Heart left ventricle (tissue), 16 donors: Measurements from ENCODE around the gene HAX1. TPM values are rescaled to one million over a fixed set of nuclear protein-coding genes. Genes with fewer than 3 reads are reported as not detected.

Experiments
- ATAC-seq, 4 donors: fragments of 200-7000 bp; cut with Tn5 transposase; one replicate each; pipeline ENCODE4 v1.9.1; 2020 to 2022; ENCODE audit warnings: moderate library complexity in 4 of 4, mild to moderate bottlenecking in 3 of 4, moderate number of reproducible peaks in 1 of 4
- DNase-seq, 5 donors: peaks; one replicate each; pipeline ENCODE4 v3.0.0-alpha.2; 2020
- H3K27ac ChIP-seq, 12 donors: fragments of 200-600 bp; sonication (generic) in 4 of 12; one replicate each; pipeline versions ENCODE4 v1.5.0 to v1.8.0; 2016 to 2022; ENCODE audit warnings: mild to moderate bottlenecking in 2 of 12
- H3K27me3 ChIP-seq, 9 donors: fragments of 200-600 bp; sonication (generic) in 2 of 9; one replicate each; pipeline versions ENCODE4 v1.5.1 to v1.8.0; 2016 to 2022; ENCODE audit warnings: mild to moderate bottlenecking in 3 of 9
- H3K36me3 ChIP-seq, 9 donors: fragments of 200-600 bp; sonication (generic) in 2 of 9; one replicate each; pipeline versions ENCODE4 v1.5.0 to v1.8.0; 2018 to 2022; ENCODE audit warnings: mild to moderate bottlenecking in 2 of 9
- H3K4me1 ChIP-seq, 12 donors: fragments of 200-600 bp; sonication (generic) in 4 of 12; one replicate each; pipeline versions ENCODE4 v1.5.0 to v1.8.0; 2016 to 2022; ENCODE audit warnings: mild to moderate bottlenecking in 3 of 12
- H3K4me3 ChIP-seq, 12 donors: fragments of 200-600 bp; sonication (generic) in 4 of 12; one replicate each; pipeline versions ENCODE4 v1.5.0 to v1.8.0; 2017 to 2022; ENCODE audit warnings: mild to moderate bottlenecking in 9 of 12, moderate library complexity in 4 of 12
- H3K9me3 ChIP-seq, 12 donors: fragments of 200-600 bp; sonication (generic) in 4 of 12; one replicate each; pipeline versions ENCODE4 v1.5.0 to v1.8.0; 2016 to 2022; ENCODE audit warnings: mild to moderate bottlenecking in 1 of 12
- CTCF ChIP-seq, 12 donors: fragments of 200-600 bp; sonication (generic) in 4 of 12; IDR thresholded peaks; one replicate each; pipeline versions ENCODE4 v1.5.0 to v1.8.0; 2018 to 2022; ENCODE audit warnings: antibody characterized with exemption in 12 of 12, mild to moderate bottlenecking in 5 of 12
- POLR2A ChIP-seq, 2 donors: fragments of 450-650 bp; IDR thresholded peaks; one replicate each; pipeline ENCODE4 v1.6.1; 2017; ENCODE audit warnings: antibody characterized with exemption in 2 of 2, mild to moderate bottlenecking in 2 of 2, moderate library complexity in 2 of 2
- WGBS, 4 donors: extraction: QIAGEN DNeasy Blood & Tissue Kit in 2 of 4; methylation state at CpG; one replicate each; pipeline versions ENCODE4 v1.1.5 to v1.1.7; 2013 to 2018; 5-methylcytosine and 5-hydroxymethylcytosine counted together
- intact Hi-C, 10 donors: fragments of 100-400 bp; cut with DNase I; formaldehyde crosslinking; loops; one replicate each; pipeline versions ENCODE4 v1.11.1 to v1.14.2; 2022
- polyA plus RNA-seq, 2 donors: library from polyadenylated mRNA; stranded (reverse); fragments of 200-250 nt; gene quantifications; one replicate each; pipeline ENCODE4 v1.2.3, GENCODE V29; 2013
- total RNA-seq, 9 donors: library from RNA; depleted of rRNA in 2 of 9; stranded (reverse); fragments of >200 nt in 2 of 9; fragmentation: NEBNext Ultra II Directional in 3 of 9; extraction: Animal tissue kit (Norgen Biotek cat#: 25700) in 3 of 9; gene quantifications; one replicate each; pipeline versions ENCODE4 v1.1.0 to v1.2.4, GENCODE V29; 2016 to 2023
- donor health status: ischemic (EF 13 %, LVEDD 7.1; RV severe dilation, severe dysfunction).
- donor health status: healthy with polysubstance abuse.
- donor health status: DM: no; HTN: yes; CAD: no.
- donor health status: DM: no; HTN: no; CAD: no.
- donor health status: ischemic (EF 25% LVEDD 6.9; RV normal size, moderate dysfunction).
- donor health status: ischemic (EF 25% LVEDD 5.7; RV mildly dilated, moderate dysfunction).
- donor health status: healthy.
- donor health status: DM: yes; HTN: yes; CAD: no.
- donor health status: ischemic (EF 35%, LVEDD 5.7; RV mildly dilated, moderate dysfunction).
- donor health status: nonischemic (EF 11% LVEDD 7.7; RV severe dilation, severe dysfunction).
- donor health status: DM: yes; HTN: yes; CAD: no.
- donor health status: PGD.
- donor health status: ischemic (EF 29% LVEDD 5.4; RV normal size, mild dysfunction).
- donor health status: nonischemic (EF 23%, LVEDD 6.1; RV moderate dilation, normal function).

The HAX1 gene
- total and polyA plus RNA-seq, 11 donors: 127 to 308 (median 165) TPM

GRCh38 chr1:154263465-154264332 is 8.7 kb upstream of the HAX1 start:
- H3K4me1 ChIP-seq: peaks cover 0 to 14% (median 0%) of the 10 kb centered on the region in 12 donors
- ATAC-seq (no peak), DNase-seq (no peak)
- no peak overlapping the region for H3K4me3 ChIP-seq
- peak overlapping the region in 3 of 12 donors; percentile 7 to 28 (median 27) for H3K27ac ChIP-seq
- intact Hi-C loops: loop anchor here in 3 of 10 donors (5.0 to 10.0 kb wide), 2 partner anchors 36 to 59 kb away; partner anchors contain the start of gene CFAP141 (in 1 of the 3)
- no peaks in the 10 kb centered on the region for H3K9me3 ChIP-seq
- TF ChIP-seq CTCF (IDR thresholded peaks at IDR 0.05): no peak
- no peak for TF ChIP-seq POLR2A (IDR thresholded peaks at IDR 0.05)
- no peaks in the 10 kb centered on the region for H3K27me3 ChIP-seq
- 65 to 78% (median 69%) methylated on average over 5 to 6 of the region's 6 CpGs for WGBS, 4 donors
- peaks cover 5 to 100% (median 94%) of the 10 kb centered on the region in 9 donors for H3K36me3 ChIP-seq

GRCh38 chr1:154264454-154264853 is 8.0 kb upstream of the HAX1 start:
- H3K36me3 ChIP-seq: peaks cover 5 to 100% (median 94%) of the 10 kb centered on the region in 9 donors
- H3K27me3 ChIP-seq: no peaks in the 10 kb centered on the region
- intact Hi-C loops: loop anchor here in 3 of 10 donors (5.0 to 10.0 kb wide), 2 partner anchors 37 to 60 kb away; partner anchors contain the start of gene CFAP141 (in 1 of the 3)
- no peak for DNase-seq
- WGBS, 4 donors: 32 to 60% (median 33%) methylated on average over 1 of the region's 1 CpG
- TF ChIP-seq POLR2A (IDR thresholded peaks at IDR 0.05) (no peak), CTCF (IDR thresholded peaks at IDR 0.05) (no peak)
- H3K4me1 ChIP-seq: peaks cover 0 to 14% (median 0%) of the 10 kb centered on the region in 12 donors
- peak overlapping the region in 3 of 12 donors; percentile 3 to 28 (median 27) for H3K27ac ChIP-seq
- ATAC-seq: no peak
- H3K9me3 ChIP-seq: no peaks in the 10 kb centered on the region
- no peak overlapping the region for H3K4me3 ChIP-seq

- Histone ChIP-seq H3K4me3 (no peak overlapping the region), H3K36me3 (peaks cover 5 to 100% (median 94%) of the 10 kb centered on the region in 9 donors), H3K4me1 (peaks cover 0 to 14% (median 0%) of the 10 kb centered on the region in 12 donors), H3K27me3 (no peaks in the 10 kb centered on the region), H3K27ac (peak overlapping the region in 1 of 12 donors; percentile 28), H3K9me3 (no peaks in the 10 kb centered on the region)
- WGBS, 4 donors: 69 to 80% (median 72%) methylated on average over 4 of the region's 4 CpGs
- no peak for TF ChIP-seq CTCF (IDR thresholded peaks at IDR 0.05)
- TF ChIP-seq POLR2A (IDR thresholded peaks at IDR 0.05): no peak
- intact Hi-C loops: loop anchor here in 2 of 10 donors (5.0 to 10.0 kb wide), 2 partner anchors 61 to 68 kb away; partner anchors contain the start of gene CFAP141 (in 1 of the 2)
- ATAC-seq: no peak
- no peak for DNase-seq
Observed at GRCh38 chr1:154265586-154265985, 6.8 kb upstream of the HAX1 start.

GRCh38 chr1:154270833-154271232 is 1.6 kb upstream of the HAX1 start:
- Histone ChIP-seq H3K4me1 (peaks cover 0 to 22% (median 12%) of the 10 kb centered on the region in 12 donors), H3K27me3 (no peaks in the 10 kb centered on the region), H3K27ac (no peak overlapping the region), H3K36me3 (peaks cover 0 to 75% (median 72%) of the 10 kb centered on the region in 9 donors), H3K9me3 (no peaks in the 10 kb centered on the region), H3K4me3 (no peak overlapping the region)
- intact Hi-C loops: loop anchor here in 8 of 10 donors (2.0 to 10.0 kb wide), 11 partner anchors 39 to 476 kb away; partner anchors contain the start of genes ATP8B2 (in 2 of the 8) and RPS27 (in 2 of the 8)
- DNase-seq (no peak), ATAC-seq (no peak)
- TF ChIP-seq CTCF (IDR thresholded peaks at IDR 0.05): no peak
- no peak for TF ChIP-seq POLR2A (IDR thresholded peaks at IDR 0.05)
- WGBS, 4 donors: 86 to 94% (median 89%) methylated on average over 5 of the region's 5 CpGs
